NCI-H526 treated with DMSO at 0.1 percent for 48 hours (cell line): ENCODE measurements around the gene FBXO31.

ENCODE experiments used
- DNase-seq: peaks from one replicate; lab custom pipeline; 2025; lab: John Stamatoyannopoulos, UW

Gene FBXO31

GRCh38 chr16:87278191-87279093 lies 105.1 kb downstream of the FBXO31 start:
- DNase-seq: no peak
